Spleen (tissue), 11 donors: ENCODE results near the gene POTEF. TPM values are rescaled to one million over a fixed set of nuclear protein-coding genes. Genes with fewer than 3 reads are reported as not detected.
"Not testable (repeated sequence)": the region's sequence is repeated elsewhere in the genome, so short reads cannot be mapped to it uniquely, and the experiment has no call there.

ENCODE experiments used
- DNase-seq: peaks from one replicate; pipeline ENCODE4 v3.0.0-alpha.2; 2020
- H3K27ac ChIP-seq, 8 donors: fragments of 200-600 bp; sonication (generic) in 7 of 8; 1 replicate in 4 of 8; 2 replicates in 4 of 8; pipeline versions ENCODE4 v1.5.0 to v1.8.0; 2016 to 2021; ENCODE audit warnings: inconsistent platforms in 4 of 8, mild to moderate bottlenecking in 4 of 8, moderate library complexity in 1 of 8
- H3K27me3 ChIP-seq, 7 donors: fragments of 200-600 bp; sonication (generic) in 6 of 7; replicated peaks in 1 of 7; 1 replicate in 4 of 7; 2 replicates in 3 of 7; pipeline versions ENCODE4 v1.5.0 to v1.8.0; 2016 to 2021; ENCODE audit warnings: inconsistent platforms in 3 of 7, mild to moderate bottlenecking in 1 of 7
- H3K36me3 ChIP-seq, 6 donors: fragments of 200-600 bp; sonication (generic) in 5 of 6; 1 replicate in 4 of 6; 2 replicates in 2 of 6; pipeline versions ENCODE4 v1.5.0 to v1.8.0; 2016 to 2021; ENCODE audit warnings: inconsistent platforms in 2 of 6
- H3K4me1 ChIP-seq, 6 donors: fragments of 200-600 bp; sonication (generic) in 5 of 6; 1 replicate in 3 of 6; 2 replicates in 3 of 6; pipeline versions ENCODE4 v1.5.0 to v1.8.0; 2016 to 2021; ENCODE audit warnings: inconsistent platforms in 3 of 6
- H3K4me3 ChIP-seq, 8 donors: fragments of 200-600 bp; sonication (generic) in 7 of 8; 1 replicate in 4 of 8; 2 replicates in 4 of 8; pipeline versions ENCODE4 v1.5.0 to v1.8.0; 2016 to 2021; ENCODE audit warnings: inconsistent platforms in 4 of 8, mild to moderate bottlenecking in 4 of 8, moderate library complexity in 2 of 8
- H3K9me3 ChIP-seq, 8 donors: fragments of 200-600 bp; sonication (generic) in 7 of 8; 1 replicate in 4 of 8; 2 replicates in 4 of 8; pipeline versions ENCODE4 v1.5.0 to v1.8.0; 2016 to 2021; ENCODE audit warnings: inconsistent platforms in 4 of 8
- CTCF ChIP-seq, 11 experiments: fragments of 200-600 bp in 7 of 11; fragments of 450-650 bp in 4 of 11; sonication (generic) in 4 of 11; IDR thresholded peaks in 8 of 11; conservative IDR thresholded peaks in 3 of 11; 1 replicate in 7 of 11; 2 replicates in 4 of 11; pipeline versions ENCODE4 v1.4.0 to v1.8.0; 2016 to 2021; ENCODE audit warnings: antibody characterized with exemption in 11 of 11, inconsistent platforms in 4 of 11, mild to moderate bottlenecking in 1 of 11
- POLR2A ChIP-seq, 3 donors: fragments of 450-650 bp; IDR thresholded peaks; one replicate each; pipeline ENCODE4 v1.5.1; 2017; ENCODE audit warnings: antibody characterized with exemption in 3 of 3, mild to moderate bottlenecking in 1 of 3
- POLR2AphosphoS5 ChIP-seq, 3 donors: sonication (generic); formaldehyde crosslinking; IDR thresholded peaks; one replicate each; pipeline ENCODE4 v1.5.1; 2017; ENCODE audit warnings: antibody characterized with exemption in 3 of 3
- WGBS, 5 donors: extraction: QIAGEN DNeasy Blood & Tissue Kit in 3 of 5; methylation state at CpG; one replicate each; pipeline versions ENCODE4 v1.1.5 to v1.1.7; 2013 to 2018; 5-methylcytosine and 5-hydroxymethylcytosine counted together
- intact Hi-C: fragments of 100-400 bp; cut with DNase I; formaldehyde crosslinking; loops from one replicate; pipeline ENCODE4 v1.15.0; 2023; ENCODE audit warnings: low total_unique reads
- polyA plus RNA-seq, 3 donors: library from polyadenylated mRNA; stranded (reverse); fragments of 200-250 nt; gene quantifications; one replicate each; pipeline ENCODE4 v1.2.1, GENCODE V29; 2013
- total RNA-seq, 7 donors: library from RNA; depleted of rRNA in 3 of 7; stranded (reverse); fragments of >200 nt in 3 of 7; fragmentation: NEBNext Ultra II Directional in 4 of 7; extraction: Animal tissue kit (Norgen Biotek cat#: 25700) in 4 of 7; gene quantifications; one replicate each; pipeline versions ENCODE4 v1.1.0 to v1.2.1, GENCODE V29; 2016 to 2021
- donor health status: healthy with polysubstance abuse.
- donor health status: DM: no; HTN: no; CAD: no; lungs with moderate emphysema.
- donor health status: DM: no; HTN: no; CAD: no.
- donor health status: Bipolar disorder and iron deficiency.
- donor health status: healthy.
- donor health status: DM: no; HTN: no; CAD: no.
- donor health status: DM: yes; HTN: yes; CAD: no.

The POTEF gene
- total and polyA plus RNA-seq, 10 donors: not detected

GRCh38 chr2:130150181-130151144, 21.4 kb upstream of the POTEF start:
- no peak overlapping the region for H3K4me3 ChIP-seq
- TF ChIP-seq POLR2A (IDR thresholded peaks at IDR 0.05) (no peak), CTCF (IDR thresholded peaks at IDR 0.05 in 8 of 11, conservative IDR thresholded peaks at IDR 0.05 in 3 of 11) (no peak), POLR2AphosphoS5 (IDR thresholded peaks at IDR 0.05) (no peak)
- peak; percentile 67 for DNase-seq
- no peaks in the 10 kb centered on the region for H3K9me3 ChIP-seq
- no peak overlapping the region for H3K27ac ChIP-seq
- H3K4me1 ChIP-seq: peaks cover 0 to under 1% (median 0%) of the 10 kb centered on the region in 6 donors
- 89 to 97% (median 91%) methylated on average over 23 of the region's 23 CpGs for WGBS, 5 donors
- peaks cover 0 to 2% (median 0%) of the 10 kb centered on the region in 7 donors for H3K27me3 ChIP-seq
- intact Hi-C loops: no loop called here
- H3K36me3 ChIP-seq: peaks cover 0 to 47% (median 32%) of the 10 kb centered on the region in 6 donors

GRCh38 chr2:130148515-130148914, 19.5 kb upstream of the POTEF start:
- intact Hi-C loops: not testable (repeated sequence)

GRCh38 chr2:130145006-130145414, 16.0 kb upstream of the POTEF start, which contains the start of gene CCDC74B:
Gene CCDC74B, minus strand, starts transcription at chr2:130145112. Its CDS starts 116 bp downstream, at chr2:130144996.
- Histone ChIP-seq H3K27me3 (peaks cover 0 to 34% (median 0%) of the 10 kb centered on the region in 7 donors), H3K4me3 (peak within 1 kb of the TSS; percentile 7 to 63 (median 33)), H3K4me1 (peaks cover 0 to 20% (median 8%) of the 10 kb centered on the region in 6 donors)
- H3K9me3 ChIP-seq, H3K36me3 ChIP-seq, intact Hi-C loops, H3K27ac ChIP-seq: not testable (repeated sequence)
- DNase-seq: peak; percentile 87
- 12 to 34% (median 16%) methylated on average over 16 to 30 of the region's 30 CpGs for WGBS, 5 donors

More at GRCh38 chr2:130148515-130148914, 19.5 kb upstream of the POTEF start:
- H3K27ac ChIP-seq, H3K9me3 ChIP-seq, DNase-seq, H3K4me3 ChIP-seq: not testable (repeated sequence)
- Histone ChIP-seq H3K36me3 (peaks cover 0 to 27% (median 17%) of the 10 kb centered on the region in 6 donors), H3K4me1 (peaks cover 0 to 17% (median 6%) of the 10 kb centered on the region in 6 donors), H3K27me3 (peaks cover 0 to 21% (median 0%) of the 10 kb centered on the region in 7 donors)
- 63 to 78% (median 64%) methylated on average over 6 of the region's 6 CpGs for WGBS, 5 donors

- WGBS, 5 donors: 36 to 53% (median 41%) methylated on average over 14 to 21 of the region's 28 CpGs
- not testable (repeated sequence) for DNase-seq, H3K36me3 ChIP-seq
Measured at GRCh38 chr2:130143266-130144039, 14.4 kb upstream of the POTEF start.

GRCh38 chr2:130142396-130143265, 13.6 kb upstream of the POTEF start:
- intact Hi-C loops, H3K27ac ChIP-seq, H3K36me3 ChIP-seq, DNase-seq, H3K4me3 ChIP-seq, H3K9me3 ChIP-seq: not testable (repeated sequence)
- H3K27me3 ChIP-seq: peaks cover 0 to 34% (median 0%) of the 10 kb centered on the region in 7 donors
- H3K4me1 ChIP-seq: peaks cover 0 to 20% (median 8%) of the 10 kb centered on the region in 6 donors
- 73 to 85% (median 74%) methylated on average over 7 to 13 of the region's 13 CpGs for WGBS, 5 donors

More at GRCh38 chr2:130143266-130144039, 14.4 kb upstream of the POTEF start:
- H3K27ac ChIP-seq, intact Hi-C loops, H3K9me3 ChIP-seq: not testable (repeated sequence)
- Histone ChIP-seq H3K4me3 (peak overlapping the region in 5 of 8 donors; percentile 32 to 63 (median 37)), H3K27me3 (peaks cover 0 to 34% (median 0%) of the 10 kb centered on the region in 7 donors), H3K4me1 (peaks cover 0 to 20% (median 8%) of the 10 kb centered on the region in 6 donors)

- H3K27ac ChIP-seq, H3K4me3 ChIP-seq, intact Hi-C loops, H3K36me3 ChIP-seq, DNase-seq, H3K9me3 ChIP-seq: not testable (repeated sequence)
- whole genome bisulfite sequencing, 5 donors: 86 to 92% (median 90%) methylated on average over 7 to 18 of the region's 22 CpGs; no CpG with 5 or more reads in 1 of the 5 donors
- Histone ChIP-seq H3K4me1 (peaks cover 0 to 20% (median 8%) of the 10 kb centered on the region in 6 donors), H3K27me3 (peaks cover 0 to 34% (median 0%) of the 10 kb centered on the region in 7 donors)
Measured at GRCh38 chr2:130141645-130142370, 12.8 kb upstream of the POTEF start.

GRCh38 chr2:130141002-130141401, 12.0 kb upstream of the POTEF start:
- DNase-seq: peak; percentile 62
- not testable (repeated sequence) for H3K4me3 ChIP-seq, H3K36me3 ChIP-seq

More at GRCh38 chr2:130141002-130141401, 12.0 kb upstream of the POTEF start:
- H3K27ac ChIP-seq, H3K9me3 ChIP-seq, intact Hi-C loops: not testable (repeated sequence)
- H3K27me3 ChIP-seq: peaks cover 0 to 34% (median 0%) of the 10 kb centered on the region in 7 donors
- peaks cover 0 to 20% (median 8%) of the 10 kb centered on the region in 6 donors for H3K4me1 ChIP-seq
- WGBS, 5 donors: 94 to 100% (median 96%) methylated on average over 2 to 4 of the region's 6 CpGs; no CpG with 5 or more reads in 1 of the 5 donors
